ENCODE results near the gene ZNF266. TPM values are rescaled to one million over a fixed set of nuclear protein-coding genes. Genes with fewer than 3 reads are reported as not detected.

ZNF266 gene
- polyA plus RNA-seq, 3 donors, result 5.1 to 33.3 (median 8.5) TPM

DNA sequence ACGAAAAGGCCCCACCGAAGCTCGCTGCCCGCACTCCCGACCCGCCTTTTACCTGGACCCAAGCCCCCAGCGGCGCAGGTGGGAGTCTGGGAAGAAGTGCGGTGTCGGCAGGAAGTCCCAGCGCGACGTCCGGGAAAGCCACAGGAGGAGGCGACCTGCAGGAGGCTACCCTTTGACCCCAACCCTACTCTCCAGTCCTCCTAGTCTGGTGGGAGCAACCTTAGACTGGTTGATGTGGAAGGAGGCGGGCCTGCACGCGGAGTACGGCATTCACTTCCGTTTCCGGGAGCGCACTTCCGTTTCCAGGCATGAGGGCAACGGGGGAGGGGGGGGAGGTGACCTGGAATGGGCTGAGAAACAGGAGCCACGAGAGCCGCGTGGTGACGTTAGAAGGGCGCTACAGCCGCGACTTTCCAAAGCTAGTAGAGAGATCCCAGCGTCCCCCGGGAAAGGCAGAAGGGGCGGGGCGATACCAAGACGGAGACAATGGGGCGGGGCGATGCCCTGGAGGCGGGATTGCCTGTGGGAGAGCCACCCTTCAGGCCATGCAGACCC, 28.5 kb downstream of the ZNF266 start:
- Histone ChIP-seq H4K20me1 (ENCODE audit: insufficient read depth, low read length) (no peaks in the 10 kb centered on the region), H3K4me2 (replicated peaks; ENCODE audit: extremely low read depth, low read length, poor library complexity, severe bottlenecking) (peak overlapping the region; percentile 72), H3K9ac (ENCODE audit: insufficient read depth, low read length, poor library complexity, severe bottlenecking) (no peak overlapping the region), H3K36me3 (replicated peaks in 1 of 2; ENCODE audit: control insufficient read depth in 1 of 2, insufficient read depth in 2 of 2, low read length in 2 of 2) (no peaks in the 10 kb centered on the region), H3K27ac (ENCODE audit: low read depth in 1 of 2, low read length in 2 of 2) (no peak overlapping the region), H3K4me1 (ENCODE audit: control insufficient read depth in 1 of 2, insufficient read depth in 2 of 2, low read length in 2 of 2) (peaks cover 10 to 11% of the 10 kb centered on the region in 2 donors), H3K9me3 (replicated peaks in 1 of 2; ENCODE audit: control insufficient read depth in 1 of 2, insufficient read depth in 1 of 2, low read length in 2 of 2) (peaks cover 65 to 80% of the 10 kb centered on the region in 2 donors), H2AFZ (ENCODE audit: insufficient read depth, low read depth, low read length, poor library complexity, severe bottlenecking) (peak overlapping the region; percentile 81), H3K79me2 (ENCODE audit: insufficient read depth, low read length) (no peaks in the 10 kb centered on the region), H3K4me3 (replicated peaks in 1 of 3; ENCODE audit: low read depth in 2 of 3, low read length in 3 of 3) (peak overlapping the region; percentile 38 to 81 (median 58)), H3K27me3 (ENCODE audit: control insufficient read depth in 2 of 2, insufficient read depth in 2 of 2, low read length in 2 of 2) (peaks cover 0 to 4% of the 10 kb centered on the region in 2 donors)
- peak; percentile 3 to 25 (median 8) for DNase-seq
- TF ChIP-seq, protein P1, sequence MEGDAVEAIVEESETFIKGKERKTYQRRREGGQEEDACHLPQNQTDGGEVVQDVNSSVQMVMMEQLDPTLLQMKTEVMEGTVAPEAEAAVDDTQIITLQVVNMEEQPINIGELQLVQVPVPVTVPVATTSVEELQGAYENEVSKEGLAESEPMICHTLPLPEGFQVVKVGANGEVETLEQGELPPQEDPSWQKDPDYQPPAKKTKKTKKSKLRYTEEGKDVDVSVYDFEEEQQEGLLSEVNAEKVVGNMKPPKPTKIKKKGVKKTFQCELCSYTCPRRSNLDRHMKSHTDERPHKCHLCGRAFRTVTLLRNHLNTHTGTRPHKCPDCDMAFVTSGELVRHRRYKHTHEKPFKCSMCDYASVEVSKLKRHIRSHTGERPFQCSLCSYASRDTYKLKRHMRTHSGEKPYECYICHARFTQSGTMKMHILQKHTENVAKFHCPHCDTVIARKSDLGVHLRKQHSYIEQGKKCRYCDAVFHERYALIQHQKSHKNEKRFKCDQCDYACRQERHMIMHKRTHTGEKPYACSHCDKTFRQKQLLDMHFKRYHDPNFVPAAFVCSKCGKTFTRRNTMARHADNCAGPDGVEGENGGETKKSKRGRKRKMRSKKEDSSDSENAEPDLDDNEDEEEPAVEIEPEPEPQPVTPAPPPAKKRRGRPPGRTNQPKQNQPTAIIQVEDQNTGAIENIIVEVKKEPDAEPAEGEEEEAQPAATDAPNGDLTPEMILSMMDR (IDR thresholded peaks at IDR 0.05), result no peak
- H3K27ac Mint-ChIP-seq, result peak overlapping the region in 1 of 7 donors; percentile 50
- 5% methylated on average over 25 of the region's 39 CpGs for WGBS (ENCODE audit: insufficient coverage)
- H3K27me3 Mint-ChIP-seq (ENCODE audit: low read depth in 3 of 3), result peaks cover 10 to 14% (median 11%) of the 10 kb centered on the region in 3 donors
- intact Hi-C loops (cut with micrococcal nuclease), result no loop called here
- H3K36me3 Mint-ChIP-seq, result peaks cover 2 to 12% of the 10 kb centered on the region in 2 donors
- H3K4me1 Mint-ChIP-seq, result peaks cover 13% of the 10 kb centered on the region
- H3K4me3 Mint-ChIP-seq, result peak overlapping the region; percentile 69 to 78
- H3K9me3 Mint-ChIP-seq, result peaks cover 45 to 91% (median 83%) of the 10 kb centered on the region in 7 donors

DNA sequence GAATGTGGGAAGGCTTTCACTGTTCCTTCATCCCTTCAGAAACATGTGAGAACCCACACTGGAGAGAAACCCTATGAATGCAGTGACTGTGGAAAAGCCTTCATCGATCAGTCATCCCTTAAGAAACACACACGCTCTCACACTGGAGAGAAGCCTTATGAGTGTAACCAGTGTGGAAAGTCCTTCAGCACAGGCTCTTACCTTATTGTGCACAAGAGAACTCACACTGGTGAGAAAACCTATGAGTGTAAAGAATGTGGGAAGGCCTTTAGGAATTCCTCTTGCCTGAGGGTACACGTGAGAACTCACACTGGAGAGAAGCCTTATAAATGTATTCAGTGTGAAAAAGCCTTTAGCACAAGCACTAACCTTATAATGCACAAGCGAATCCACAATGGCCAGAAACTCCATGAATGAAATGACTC, 54.0 kb downstream of the ZNF266 start:
- no peak overlapping the region for H3K9ac ChIP-seq (ENCODE audit: insufficient read depth, low read length, poor library complexity, severe bottlenecking)
- peaks cover 62 to 95% of the 10 kb centered on the region in 2 donors for H3K9me3 ChIP-seq (replicated peaks in 1 of 2; ENCODE audit: control insufficient read depth in 1 of 2, insufficient read depth in 1 of 2, low read length in 2 of 2)
- peak overlapping the region in 1 of 3 experiments; percentile 11 for H3K4me3 ChIP-seq (replicated peaks in 1 of 3; ENCODE audit: low read depth in 2 of 3, low read length in 3 of 3)
- peaks cover 2 to 50% of the 10 kb centered on the region in 2 donors for H3K36me3 ChIP-seq (replicated peaks in 1 of 2; ENCODE audit: control insufficient read depth in 1 of 2, insufficient read depth in 2 of 2, low read length in 2 of 2)
- H3K27ac ChIP-seq (ENCODE audit: low read depth in 1 of 2, low read length in 2 of 2), result no peak overlapping the region
- no peaks in the 10 kb centered on the region for H3K4me1 ChIP-seq (ENCODE audit: control insufficient read depth in 1 of 2, insufficient read depth in 2 of 2, low read length in 2 of 2)
- H3K36me3 Mint-ChIP-seq, result peaks cover 13 to 36% of the 10 kb centered on the region in 2 donors
- intact Hi-C loops (cut with micrococcal nuclease), result no loop called here
- no peaks in the 10 kb centered on the region for H3K27me3 Mint-ChIP-seq (ENCODE audit: low read depth in 3 of 3)
- H3K9me3 Mint-ChIP-seq, result peaks cover 45 to 82% (median 80%) of the 10 kb centered on the region in 7 donors
- no peak for DNase-seq
- H3K4me3 Mint-ChIP-seq, result no peak overlapping the region
- TF ChIP-seq, protein P1 (IDR thresholded peaks at IDR 0.05), result no peak
- H3K4me2 ChIP-seq (replicated peaks; ENCODE audit: extremely low read depth, low read length, poor library complexity, severe bottlenecking), result no peak overlapping the region
- no peaks in the 10 kb centered on the region for H4K20me1 ChIP-seq (ENCODE audit: insufficient read depth, low read length)
- no peaks in the 10 kb centered on the region for H3K79me2 ChIP-seq (ENCODE audit: insufficient read depth, low read length)
- H3K4me1 Mint-ChIP-seq, result no peaks in the 10 kb centered on the region
- H3K27me3 ChIP-seq (ENCODE audit: control insufficient read depth in 2 of 2, insufficient read depth in 2 of 2, low read length in 2 of 2), result no peaks in the 10 kb centered on the region
- H2AFZ ChIP-seq (ENCODE audit: insufficient read depth, low read depth, low read length, poor library complexity, severe bottlenecking), result no peak overlapping the region
- no peak overlapping the region for H3K27ac Mint-ChIP-seq
- WGBS (ENCODE audit: insufficient coverage), result no CpG with 5 or more reads among the region's 4 CpGs

Measured in CD14-positive monocyte (primary cell).